ENCODE measurements around the gene CCDC9.
"Not testable (repeated sequence)": the region's sequence is repeated elsewhere in the genome, so short reads cannot be mapped to it uniquely, and the experiment has no call there.

GRCh38 chr19:47276513-47276912 is 20.2 kb downstream of the CCDC9 start:
- not testable (repeated sequence) for TF ChIP-seq POLR2A (IDR thresholded peaks at IDR 0.05; ENCODE audit: low read length); GATA1 (IDR thresholded peaks at IDR 0.05; ENCODE audit: low read depth, low read length)

Measured in erythroblast (primary cell).